HG03378 (cell line): ENCODE results near the gene FEZF1.

ENCODE experiments used
- ATAC-seq: cut with Tn5 transposase; IDR thresholded peaks from one replicate; pipeline ENCODE4 v1.9.1; 2021; ENCODE audit warnings: mild to moderate bottlenecking, moderate library complexity; ENCODE audit not compliant: unreplicated experiment

FEZF1 gene

DNA sequence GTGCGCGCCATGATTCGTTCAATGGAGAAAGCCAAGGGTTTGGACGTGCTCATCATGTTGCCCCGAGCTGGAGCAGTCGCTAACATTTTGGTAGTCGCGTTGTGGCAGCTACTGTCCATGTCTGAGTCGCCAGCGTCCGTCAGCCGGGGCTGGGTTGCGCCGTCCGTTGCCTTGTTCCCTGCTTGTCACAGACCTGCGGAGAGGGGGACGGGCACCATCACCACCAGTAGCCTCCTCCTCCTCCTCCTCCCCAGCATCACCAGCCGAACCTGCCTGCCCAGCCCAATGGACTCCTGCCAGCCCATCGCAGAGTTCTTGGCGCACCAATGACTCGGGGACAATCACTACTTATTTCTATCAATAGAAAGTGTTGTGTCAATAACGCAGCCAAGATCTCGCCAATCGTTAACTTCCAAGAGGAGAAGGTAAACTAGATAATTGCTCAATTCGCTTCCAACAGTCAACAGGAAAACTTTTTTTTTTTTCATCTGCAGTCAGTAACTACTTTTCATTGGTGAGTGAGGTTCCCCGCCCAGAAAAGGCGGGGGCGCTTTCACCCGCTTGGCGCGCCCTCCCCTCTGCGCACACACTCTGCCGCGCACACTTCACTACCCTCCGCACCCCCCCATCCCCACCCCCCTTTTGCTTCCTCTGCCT is at the start of gene FEZF1:
TSS of gene FEZF1 (minus strand) at position 432 of the 657 bp plus-strand sequence. CDS start at position 119, 313 bp downstream.
- ATAC-seq, result no peak

DNA sequence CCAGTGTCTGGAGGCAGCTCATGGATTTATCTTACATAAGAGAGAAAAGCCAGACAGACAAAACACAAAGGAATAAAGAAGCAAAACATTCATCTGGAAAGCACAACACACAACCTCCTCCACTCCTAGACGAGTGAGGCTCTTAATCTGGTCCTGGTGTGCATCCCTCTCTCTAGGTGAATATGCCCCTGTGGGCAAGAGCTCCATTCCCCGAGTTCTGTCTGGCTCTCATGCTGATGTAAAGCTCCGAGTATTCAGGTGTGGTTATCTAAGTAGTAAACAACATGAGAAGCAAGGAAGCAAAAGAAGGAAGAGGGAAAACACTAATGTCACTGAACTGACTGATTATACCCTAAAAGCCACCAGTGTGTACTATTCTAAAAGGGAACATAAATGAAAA is 47.9 kb upstream of the FEZF1 start:
- no peak for ATAC-seq

DNA sequence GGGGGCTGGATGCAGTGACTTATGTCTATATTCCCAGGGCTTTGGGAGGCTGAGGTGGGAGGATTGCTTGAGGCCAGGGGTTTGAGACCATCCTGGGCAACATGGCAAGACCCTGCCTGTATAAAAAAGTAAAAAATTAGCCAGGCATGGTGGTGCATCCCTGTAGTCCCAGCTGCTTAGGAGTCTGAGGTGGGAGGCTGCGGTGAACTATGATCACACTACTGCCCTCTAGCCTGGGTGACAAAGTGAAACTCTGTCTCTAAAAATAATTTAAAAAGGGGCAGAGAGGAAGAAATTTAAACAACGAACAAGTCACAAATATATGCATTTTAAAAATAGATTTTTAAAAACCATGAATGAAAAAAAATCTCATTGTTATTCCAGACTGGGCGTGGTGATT is 46.2 kb upstream of the FEZF1 start:
- no peak for ATAC-seq

DNA sequence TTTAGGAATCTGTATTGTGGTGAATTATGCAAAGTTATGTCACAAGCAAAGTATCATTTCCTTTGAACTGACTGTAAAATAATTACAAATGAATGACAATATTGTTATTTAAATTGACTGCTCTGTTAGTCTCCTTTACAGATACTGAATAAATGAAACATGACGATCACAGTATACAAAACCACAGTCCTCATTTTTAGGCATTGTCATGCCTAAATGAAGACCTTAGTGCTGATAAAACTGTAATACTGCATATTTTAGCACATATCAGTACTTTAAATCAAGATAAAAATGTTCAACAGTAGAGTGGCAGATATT is 39.7 kb upstream of the FEZF1 start:
- no peak for ATAC-seq

DNA sequence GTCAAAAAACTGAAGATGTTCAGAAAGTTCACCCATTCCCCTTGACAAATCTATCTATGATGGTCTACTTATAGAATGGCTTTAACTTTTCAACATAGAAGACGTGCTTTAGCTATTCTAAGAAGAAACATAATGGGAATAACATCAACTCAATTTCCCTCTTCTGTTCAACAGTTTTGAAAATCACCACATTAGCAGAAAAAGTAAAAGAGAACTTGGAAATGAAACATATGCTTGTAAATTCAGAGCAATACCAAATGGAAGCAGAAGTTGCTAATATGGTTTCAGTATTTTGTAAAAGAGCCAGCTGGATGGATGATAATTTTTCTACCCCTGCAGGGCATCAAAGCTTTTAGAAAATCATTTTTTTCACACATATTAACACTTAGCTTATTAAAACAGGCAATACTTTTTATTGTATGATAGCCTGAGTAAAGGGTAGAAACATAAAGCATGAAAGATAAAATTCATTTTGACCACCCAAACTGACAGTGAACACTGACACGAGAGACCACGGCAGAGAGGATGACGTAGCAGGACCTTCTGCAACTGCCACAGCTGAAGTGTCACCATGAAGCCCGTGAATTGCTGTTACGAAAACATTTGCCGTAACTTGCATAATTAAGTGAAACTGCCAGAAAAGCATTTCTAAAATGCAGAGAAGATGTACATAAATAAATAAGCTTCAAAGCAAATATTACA is 39.2 kb upstream of the FEZF1 start:
- no peak for ATAC-seq

DNA sequence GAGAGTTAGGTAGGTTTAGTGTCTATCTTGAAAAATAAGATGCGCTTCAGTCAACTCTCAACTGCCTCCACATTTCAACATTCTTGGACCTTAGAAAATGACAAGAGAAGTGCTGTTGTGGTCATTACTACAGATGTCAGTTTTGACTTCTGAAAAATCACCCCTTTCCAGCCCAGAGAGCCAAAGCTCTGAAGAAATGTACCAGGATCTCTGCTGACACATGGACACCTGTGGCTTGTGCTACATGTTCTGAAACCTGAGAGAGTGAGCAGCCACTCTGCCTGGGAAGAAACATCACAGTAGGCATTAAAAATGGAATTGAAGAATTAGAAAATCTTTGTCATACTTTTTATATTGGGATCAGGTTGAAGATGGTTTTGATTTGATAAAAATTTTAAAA is 35.9 kb upstream of the FEZF1 start:
- ATAC-seq, result no peak

DNA sequence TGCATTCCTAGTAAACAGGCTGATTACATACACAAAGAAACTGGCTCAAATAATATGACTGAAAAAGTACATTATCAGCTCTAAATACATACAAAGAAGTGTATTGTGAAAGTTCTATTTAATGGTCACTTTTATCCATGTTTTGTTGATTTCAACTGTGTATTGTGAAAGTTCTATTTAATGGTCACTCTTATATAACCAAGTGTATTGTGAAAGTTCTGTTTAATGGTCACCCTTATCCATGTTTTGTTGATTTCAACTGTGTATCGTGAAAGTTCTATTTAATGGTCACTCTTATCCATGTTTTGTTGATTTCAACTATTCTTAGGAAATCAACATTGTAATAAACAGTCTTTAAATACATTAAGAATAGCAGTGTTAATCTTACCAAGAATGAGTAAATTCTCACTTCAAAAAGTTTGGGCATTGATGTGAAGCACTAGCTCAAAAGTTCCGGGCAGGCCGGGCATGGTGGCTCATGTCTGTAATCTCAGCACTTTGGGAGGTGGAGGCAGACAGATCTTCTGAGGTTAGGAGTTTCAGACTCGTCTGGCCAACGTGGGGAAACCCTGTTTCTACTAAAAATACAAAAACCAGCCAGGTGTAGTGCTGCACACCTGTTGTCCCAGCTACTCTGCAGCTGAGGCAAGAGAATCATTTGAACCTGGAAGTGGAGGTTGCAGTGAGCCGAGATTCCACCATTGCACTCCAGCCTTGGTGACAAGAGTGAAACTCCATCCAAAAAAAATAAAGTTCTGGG is 34.8 kb upstream of the FEZF1 start:
- no peak for ATAC-seq

DNA sequence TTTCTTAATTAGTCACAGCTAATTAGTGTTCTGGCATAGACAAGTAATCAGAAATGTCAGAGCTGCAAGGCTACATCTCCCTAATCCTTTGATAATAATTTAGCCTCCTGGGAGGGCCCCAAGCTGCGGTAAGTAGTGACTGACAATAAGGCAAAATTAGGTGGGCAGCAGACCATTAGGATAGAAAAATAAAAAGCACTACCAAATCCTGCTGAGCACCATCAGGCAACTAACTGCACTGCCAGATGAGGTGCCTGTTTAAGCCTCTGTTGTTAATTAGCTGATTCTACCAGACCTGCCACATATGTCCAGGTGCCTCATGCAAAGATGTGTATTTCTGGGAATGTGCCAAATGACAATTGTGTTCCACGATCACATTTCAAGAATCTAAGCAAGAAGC is 32.5 kb upstream of the FEZF1 start:
- no peak for ATAC-seq

DNA sequence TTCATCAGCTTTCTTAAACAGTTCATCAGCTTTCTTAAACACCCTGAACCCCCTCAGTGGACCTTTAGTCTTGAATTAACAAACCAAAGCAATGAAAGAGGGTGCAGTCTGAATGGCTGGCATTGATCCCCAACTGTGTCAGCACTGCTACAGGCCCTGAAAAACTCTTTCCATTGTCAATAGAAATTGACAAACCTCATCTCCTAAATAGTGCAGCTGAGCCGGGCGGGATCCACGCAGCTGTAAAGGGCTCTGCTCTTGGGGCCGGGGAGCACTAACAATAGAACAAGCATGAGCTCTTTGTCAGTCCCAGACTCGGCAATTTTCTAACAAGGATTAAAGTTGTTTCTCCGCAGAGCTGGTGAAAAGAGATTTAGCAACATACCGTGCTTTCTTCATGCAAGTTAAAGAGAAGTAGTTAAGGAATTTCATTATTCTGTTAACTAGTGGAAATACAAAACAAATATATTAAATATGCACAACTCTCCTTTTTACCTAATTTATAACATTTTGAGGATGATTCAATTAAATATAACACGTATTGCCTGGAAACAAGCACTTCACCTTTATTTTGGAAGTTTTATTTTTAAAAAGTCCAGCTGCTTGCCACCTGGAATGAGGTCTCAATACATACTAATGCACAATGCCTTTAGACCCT is 24.7 kb upstream of the FEZF1 start:
- no peak for ATAC-seq

DNA sequence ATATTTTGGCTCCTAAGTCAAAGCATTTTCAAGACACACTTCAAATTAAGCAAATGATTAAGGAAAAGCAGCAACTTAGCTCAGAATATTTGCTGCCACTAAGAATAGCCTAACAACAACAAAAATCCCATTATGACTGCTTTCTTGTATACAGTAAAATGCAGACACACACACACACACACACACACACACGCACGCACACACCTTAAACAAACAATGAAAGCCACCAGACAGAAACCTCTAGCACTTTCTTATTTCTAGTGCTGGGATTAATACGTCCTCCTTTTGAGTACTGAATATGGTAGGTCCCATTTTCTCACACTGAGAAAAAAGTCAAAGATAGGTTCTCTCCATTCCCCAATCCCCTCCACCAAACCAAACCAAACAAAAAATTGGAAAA is 23.4 kb upstream of the FEZF1 start:
- ATAC-seq, result no peak

DNA sequence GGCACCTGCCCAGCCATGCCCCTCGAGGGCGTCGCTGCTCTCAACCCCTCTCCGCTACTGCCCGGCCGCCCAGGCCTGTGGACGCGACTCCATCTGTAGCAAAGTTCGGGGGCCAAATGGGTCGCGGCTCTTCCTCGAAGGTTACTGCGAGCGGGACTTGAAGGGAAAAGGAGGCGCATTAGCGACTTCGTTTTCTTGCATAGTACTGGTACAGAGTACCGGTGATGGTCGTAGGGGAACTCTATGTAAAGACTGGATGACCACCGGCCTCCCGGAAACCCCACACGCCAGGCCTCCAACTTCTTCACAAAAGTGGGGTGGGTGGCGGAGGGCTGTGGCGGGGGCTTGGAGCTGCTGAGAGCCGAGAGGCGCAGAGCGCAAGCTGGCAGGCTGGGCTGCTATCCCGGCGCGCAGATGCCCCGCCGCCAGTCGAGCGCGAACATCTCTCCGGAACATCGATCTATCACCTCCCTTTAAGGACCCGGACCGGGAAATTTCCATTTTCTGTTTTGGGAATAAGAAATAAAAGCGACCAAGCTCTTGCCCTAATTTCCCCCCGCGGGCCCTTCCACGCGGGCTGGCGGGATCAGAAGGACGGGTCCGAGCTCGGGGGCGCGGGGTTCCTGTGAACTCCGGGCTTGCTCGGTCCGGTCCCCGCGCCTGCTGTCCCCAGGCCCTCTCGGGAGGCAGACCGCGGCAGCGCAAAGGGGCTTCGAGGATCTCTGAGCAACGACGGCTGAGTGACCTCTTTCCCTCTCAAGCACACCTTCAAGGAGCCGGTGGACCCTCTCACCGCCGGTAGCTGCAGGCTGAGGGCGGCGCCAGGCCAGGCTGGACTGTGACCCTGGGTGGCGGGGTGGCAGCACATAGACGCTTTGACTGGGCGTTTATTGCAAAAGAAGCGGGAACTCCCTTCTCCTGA is 12.2 kb upstream of the FEZF1 start:
- ATAC-seq, result no peak

DNA sequence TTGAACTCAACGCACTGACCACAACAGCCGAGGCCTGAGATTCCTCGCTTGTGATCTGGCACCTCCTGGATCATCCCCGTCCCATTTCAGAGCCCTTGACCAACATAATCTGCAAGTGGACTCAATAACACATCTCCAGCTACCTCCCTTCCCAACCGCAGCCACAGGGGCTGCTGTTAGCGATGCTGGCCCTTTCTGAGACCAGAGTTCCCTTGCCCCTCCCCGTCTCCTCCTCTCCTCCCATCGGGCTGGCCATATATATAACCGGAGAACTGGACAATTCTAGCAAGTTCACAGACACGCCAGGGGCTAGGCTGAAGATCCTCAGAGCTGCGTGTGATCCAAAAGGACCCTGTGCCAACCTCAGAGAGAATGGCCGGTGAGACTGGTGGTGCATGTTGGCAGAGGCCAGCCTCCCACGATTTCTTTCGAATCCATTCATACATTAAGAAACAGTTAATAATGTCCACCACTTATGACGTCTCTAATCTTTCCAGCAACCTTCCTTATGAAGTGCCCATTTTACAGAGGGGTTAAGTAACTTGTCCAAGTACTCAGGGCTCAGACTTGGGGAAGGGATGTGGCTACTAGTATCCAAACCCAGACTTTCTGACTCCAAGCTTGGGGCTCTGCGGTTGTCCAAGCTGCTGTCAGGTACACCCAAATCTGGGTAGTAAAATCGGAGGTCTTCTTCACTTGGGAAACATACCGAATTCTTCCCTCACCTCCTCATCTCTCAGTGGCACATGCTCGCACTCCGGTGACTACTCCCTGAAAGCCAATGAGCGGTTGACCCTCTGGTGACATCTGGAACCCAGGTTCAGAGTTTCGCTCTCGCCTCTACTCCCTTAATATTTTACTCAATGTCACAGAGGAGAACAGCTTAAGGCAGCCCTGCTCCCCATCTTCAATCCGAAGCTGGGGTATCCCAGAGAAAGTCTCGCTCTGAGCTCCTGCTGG is 11.2 kb upstream of the FEZF1 start:
- no peak for ATAC-seq

DNA sequence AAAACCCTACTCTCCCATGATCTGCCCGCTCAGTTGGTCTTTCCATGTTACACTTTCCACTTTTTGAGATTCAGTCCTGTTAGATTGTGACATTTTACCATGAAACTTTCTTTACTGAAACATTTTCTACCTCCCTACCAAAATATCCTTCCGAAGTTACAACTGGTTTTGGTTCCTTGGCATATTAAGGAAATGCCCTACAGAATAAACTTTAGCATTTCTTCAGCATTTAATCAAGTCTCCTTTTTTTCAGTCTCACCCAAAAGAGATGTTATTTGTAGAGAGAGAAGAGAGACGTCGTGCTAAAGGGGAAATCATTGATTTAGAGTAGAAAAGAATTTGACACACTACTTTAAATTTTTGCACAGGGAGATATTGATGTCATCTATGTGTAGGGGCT is 9.7 kb upstream of the FEZF1 start:
- no peak for ATAC-seq

DNA sequence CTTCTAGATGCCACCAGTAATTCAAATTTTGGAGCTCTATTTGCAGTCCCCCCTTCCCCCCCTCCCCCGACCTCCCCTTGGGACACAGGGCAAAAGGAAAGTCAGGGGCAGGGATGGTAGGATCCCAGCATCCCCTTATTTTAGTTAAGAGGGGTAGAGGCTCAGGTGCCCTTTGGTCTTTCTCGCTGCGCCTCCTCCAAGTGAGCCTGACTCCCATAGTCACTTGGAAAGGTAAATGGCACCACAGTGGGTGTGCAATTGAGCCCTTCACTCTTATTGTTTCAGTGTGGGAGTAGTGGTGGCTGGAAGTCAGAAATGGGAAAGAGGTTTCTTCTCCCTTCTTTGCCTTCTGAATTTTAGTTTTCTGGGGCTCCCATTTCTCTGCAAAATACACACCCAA is 8.2 kb upstream of the FEZF1 start:
- ATAC-seq, result no peak

DNA sequence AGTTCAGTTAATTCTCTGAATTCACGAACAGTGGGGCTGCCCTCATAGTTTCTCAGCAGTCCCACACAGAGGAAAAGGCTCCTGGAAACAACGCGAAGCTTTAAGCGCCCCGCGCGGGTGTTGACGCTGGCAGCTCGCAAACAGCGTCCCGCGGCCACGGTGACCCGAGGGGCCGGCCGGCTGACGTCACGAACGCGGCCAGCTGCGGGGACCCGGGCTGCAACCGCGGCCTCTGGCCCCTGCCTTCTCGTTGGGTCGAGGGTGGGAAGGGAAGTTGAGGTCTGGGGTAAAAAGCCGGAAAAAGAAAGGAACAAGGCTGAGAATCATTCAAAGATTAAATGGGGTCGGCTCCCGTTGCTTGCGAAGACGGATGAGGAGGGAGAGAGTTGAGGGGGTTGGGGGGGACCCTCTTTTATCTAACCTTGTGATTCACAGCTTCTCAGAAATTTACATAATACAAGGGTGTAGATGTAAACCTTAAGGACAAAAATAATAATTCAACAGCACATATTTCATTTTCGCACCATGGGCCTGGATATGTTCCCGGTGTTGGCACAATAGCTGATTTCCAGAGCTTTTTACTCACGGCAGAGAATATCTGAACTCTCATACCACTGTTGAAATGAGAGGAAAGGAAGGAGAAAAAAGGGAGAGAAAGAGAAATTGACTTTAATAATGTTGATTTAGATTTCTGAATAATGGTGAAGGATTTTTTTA is 7.3 kb upstream of the FEZF1 start:
- ATAC-seq, result no peak

DNA sequence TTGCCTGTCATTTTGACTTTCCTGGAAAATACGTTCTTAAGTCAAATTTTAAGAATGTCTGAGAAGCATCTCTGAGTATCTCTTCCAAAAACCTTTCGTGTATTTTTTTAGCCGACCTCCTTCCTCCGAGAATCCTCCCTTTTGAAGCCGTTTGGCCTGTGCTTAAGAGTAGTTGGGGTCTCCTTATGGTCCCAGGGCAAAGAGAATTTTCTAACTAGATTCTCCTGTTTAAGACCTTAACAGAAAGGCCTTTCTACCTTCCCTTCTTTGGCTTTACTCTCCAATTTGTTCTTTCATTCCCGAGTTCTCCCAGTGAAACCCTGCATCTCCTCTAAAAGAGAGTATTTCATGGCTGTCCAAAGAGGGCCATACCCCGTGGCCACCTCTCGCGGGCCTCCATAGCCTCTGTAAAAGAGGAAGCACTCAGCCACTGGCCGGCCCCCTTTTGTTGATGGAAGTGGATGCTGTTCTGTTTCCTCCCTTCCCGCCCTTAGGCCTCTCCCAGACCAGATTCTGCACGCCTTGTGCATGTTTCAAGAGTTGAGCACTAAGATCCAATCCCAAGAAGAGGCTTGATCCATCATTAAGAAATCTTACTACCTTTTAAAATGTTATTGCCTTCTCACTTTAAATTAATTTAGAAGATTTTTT is 6.6 kb upstream of the FEZF1 start:
- no peak for ATAC-seq

DNA sequence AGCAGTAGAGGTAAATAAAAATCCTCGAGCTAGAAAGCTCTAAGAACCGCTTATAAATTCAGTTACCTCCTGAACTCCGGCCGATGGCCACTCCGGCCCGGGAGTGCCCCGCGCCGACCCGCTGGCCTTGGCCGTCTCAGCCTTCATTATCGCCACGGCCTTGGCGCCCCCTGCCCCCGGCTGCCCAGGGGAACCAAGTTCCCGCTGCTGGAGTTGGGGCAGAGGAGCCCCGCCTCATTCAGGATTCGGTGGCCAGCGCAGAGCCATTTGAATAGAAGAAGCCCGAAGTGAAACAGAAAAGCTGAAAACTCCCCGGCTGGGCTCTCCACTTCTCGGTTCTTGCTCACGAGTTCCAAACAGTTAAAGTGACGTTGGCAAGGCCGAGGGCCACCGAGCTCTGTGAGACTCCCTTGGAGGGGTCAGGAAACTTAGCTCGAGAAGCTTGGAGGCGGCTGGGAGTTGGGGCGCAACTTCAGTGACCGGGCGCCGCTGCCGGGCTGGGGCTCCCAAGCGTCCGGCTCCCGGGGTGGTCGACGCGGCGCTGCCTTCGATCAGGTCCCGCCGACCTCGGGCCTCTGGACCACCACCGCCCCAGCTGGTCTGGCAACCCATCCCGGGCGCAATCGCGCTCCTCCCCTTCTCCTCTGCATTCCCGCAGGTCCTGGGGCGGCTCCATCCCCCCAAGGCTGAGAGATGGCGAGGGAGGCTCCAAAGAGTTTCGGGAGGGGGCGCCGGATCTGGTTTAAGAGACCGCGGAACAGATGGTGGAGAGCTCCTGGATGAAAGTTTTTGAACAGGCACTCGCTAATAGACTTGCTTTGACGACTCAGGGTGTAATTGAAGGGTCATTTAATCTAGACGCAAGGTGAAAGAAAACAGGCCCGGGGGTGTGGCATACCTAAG is 5.8 kb upstream of the FEZF1 start:
- ATAC-seq, result no peak
